HepG2 (cell line): ENCODE results near the gene XXYLT1. TPM values are rescaled to one million over a fixed set of nuclear protein-coding genes. Genes with fewer than 3 reads are reported as not detected.

ENCODE experiments used
- ADNP ChIP-seq: sonication (generic); formaldehyde crosslinking; IDR thresholded peaks from 2 replicates; pipeline ENCODE4 v1.4.0; 2020; ENCODE audit warnings: missing genetic modification reagents
- FOXK1 ChIP-seq: sonication (generic); formaldehyde crosslinking; IDR thresholded peaks from 2 replicates; pipeline ENCODE4 v1.4.0; 2020; ENCODE audit warnings: low read depth, missing genetic modification reagents, borderline replicate concordance
- GTF3A ChIP-seq: sonication (generic); formaldehyde crosslinking; conservative IDR thresholded peaks from 2 replicates; pipeline ENCODE4 v1.4.0; 2020; ENCODE audit warnings: mild to moderate bottlenecking, missing genetic modification reagents
- HNF4A ChIP-seq: sonication (generic); formaldehyde crosslinking; IDR thresholded peaks from 2 replicates; pipeline ENCODE4 v1.4.0; 2020; ENCODE audit warnings: missing genetic modification reagents
- IRF2 ChIP-seq: IDR thresholded peaks from 2 replicates; pipeline ENCODE4 v1.6.1; 2018; ENCODE audit warnings: missing genetic modification reagents, missing compliant biosample characterization
- KAT7 ChIP-seq: IDR thresholded peaks from 2 replicates; pipeline ENCODE4 v1.6.1; 2018; ENCODE audit warnings: borderline replicate concordance, missing compliant biosample characterization
- NFYB ChIP-seq: sonication (generic); formaldehyde crosslinking; IDR thresholded peaks from 2 replicates; pipeline ENCODE4 v1.4.0; 2020; ENCODE audit warnings: missing genetic modification reagents
- ONECUT2 ChIP-seq: sonication (generic); formaldehyde crosslinking; IDR thresholded peaks from 2 replicates; pipeline ENCODE4 v1.4.0; 2020; ENCODE audit warnings: missing genetic modification reagents
- PCBP1 ChIP-seq: fragments of 200-400 bp; formaldehyde crosslinking; IDR thresholded peaks from 2 replicates; pipeline ENCODE4 v1.6.1; 2017; ENCODE audit warnings: mild to moderate bottlenecking, low read depth, low read length, borderline replicate concordance
- RBAK ChIP-seq: sonication (generic); formaldehyde crosslinking; IDR thresholded peaks from 2 replicates; pipeline ENCODE4 v1.5.1; 2020; ENCODE audit warnings: mild to moderate bottlenecking, missing genetic modification reagents
- SMAD1 ChIP-seq: sonication (generic); formaldehyde crosslinking; IDR thresholded peaks from 2 replicates; pipeline ENCODE4 v1.4.0; 2020; ENCODE audit warnings: missing genetic modification reagents, low read depth, mild to moderate bottlenecking, borderline replicate concordance
- SMC3 ChIP-seq: IDR thresholded peaks from 2 replicates; pipeline ENCODE4 v1.6.1; 2011; ENCODE audit warnings: low read length, improper control_type of control experiment
- SRY ChIP-seq: sonication (generic); formaldehyde crosslinking; IDR thresholded peaks from 2 replicates; pipeline ENCODE4 v1.8.0; 2022; ENCODE audit warnings: mild to moderate bottlenecking, missing genetic modification reagents
- TBP ChIP-seq: sonication (generic); formaldehyde crosslinking; IDR thresholded peaks from 2 replicates; pipeline ENCODE4 v1.5.0; 2020; ENCODE audit warnings: missing genetic modification reagents
- TRIM24 ChIP-seq: sonication (generic); formaldehyde crosslinking; IDR thresholded peaks from 2 replicates; pipeline ENCODE4 v1.8.0; 2022; ENCODE audit warnings: mild to moderate bottlenecking, missing genetic modification reagents
- ZBTB38 ChIP-seq: sonication (generic); formaldehyde crosslinking; IDR thresholded peaks from 2 replicates; pipeline ENCODE4 v1.5.1; 2020; ENCODE audit warnings: mild to moderate bottlenecking, missing genetic modification reagents
- ZBTB8A ChIP-seq: sonication (generic); formaldehyde crosslinking; IDR thresholded peaks from 2 replicates; pipeline ENCODE4 v1.4.0; 2020; ENCODE audit warnings: mild to moderate bottlenecking, low read depth, missing genetic modification reagents, borderline replicate concordance
- ZNF292 ChIP-seq: sonication (generic); formaldehyde crosslinking; IDR thresholded peaks from 2 replicates; pipeline ENCODE4 v1.8.1; 2022; ENCODE audit warnings: mild to moderate bottlenecking, low read depth, missing genetic modification reagents, borderline replicate concordance
- ZNF343 ChIP-seq: sonication (generic); formaldehyde crosslinking; IDR thresholded peaks from 2 replicates; pipeline ENCODE4 v1.4.0; 2020; ENCODE audit warnings: mild to moderate bottlenecking, missing genetic modification reagents
- ZNF737 ChIP-seq: sonication (generic); formaldehyde crosslinking; IDR thresholded peaks from 2 replicates; pipeline ENCODE4 v1.5.0; 2020; ENCODE audit warnings: missing genetic modification reagents, mild to moderate bottlenecking, borderline replicate concordance
- ZSCAN25 ChIP-seq: sonication (generic); formaldehyde crosslinking; IDR thresholded peaks from 2 replicates; pipeline ENCODE4 v1.8.0; 2022; ENCODE audit warnings: mild to moderate bottlenecking, missing genetic modification reagents
- polyA plus RNA-seq, 8 experiments: library from polyadenylated mRNA; depleted of rRNA in 3 of 8; stranded (reverse) in 7 of 8; unstranded in 1 of 8; fragments of >200 nt; fragmentation: Illumina TruSeq in 4 of 8; extraction: Trizol in 4 of 8; gene quantifications; 2 replicates each; pipeline versions ENCODE4 v1.2.1 to v1.2.3, GENCODE V29; 2011 to 2016; ENCODE audit warnings: low read depth in 4 of 8, missing spikeins in 1 of 8, mixed read lengths in 1 of 8; ENCODE audit not compliant: insufficient read depth in 1 of 8
- total RNA-seq, 5 experiments: library from RNA; depleted of rRNA; stranded (reverse); fragments of >200 nt; fragmentation: Illumina TruSeq; extraction: Trizol; gene quantifications; 2 replicates each; pipeline ENCODE4 v1.2.3, GENCODE V29; 2016; ENCODE audit warnings: low read depth in 1 of 5
- TF ChIP-seq, protein P1 (sequence below): sonication (generic); formaldehyde crosslinking; IDR thresholded peaks from 2 replicates; pipeline ENCODE4 v1.8.1; 2023; ENCODE audit warnings: missing genetic modification reagents, inconsistent platforms, borderline replicate concordance
- TF ChIP-seq, protein P2 (sequence below): sonication (generic); formaldehyde crosslinking; IDR thresholded peaks from 2 replicates; pipeline ENCODE4 v1.4.0; 2020; ENCODE audit warnings: mild to moderate bottlenecking, missing genetic modification reagents
- TF ChIP-seq, protein P3 (sequence below): sonication (generic); formaldehyde crosslinking; IDR thresholded peaks from 2 replicates; pipeline ENCODE4 v1.4.0; 2020; ENCODE audit warnings: missing genetic modification reagents
- TF ChIP-seq, protein P4 (sequence below): sonication (generic); formaldehyde crosslinking; IDR thresholded peaks from 2 replicates; pipeline ENCODE4 v1.4.0; 2020; ENCODE audit warnings: missing genetic modification reagents, borderline replicate concordance

Gene XXYLT1
- total and polyA plus RNA-seq, 2 of the 13 experiments (the other 11 are each of a cell fraction or from before 2014, with no cell fraction given) = 17.7 to 19.0 TPM

DNA sequence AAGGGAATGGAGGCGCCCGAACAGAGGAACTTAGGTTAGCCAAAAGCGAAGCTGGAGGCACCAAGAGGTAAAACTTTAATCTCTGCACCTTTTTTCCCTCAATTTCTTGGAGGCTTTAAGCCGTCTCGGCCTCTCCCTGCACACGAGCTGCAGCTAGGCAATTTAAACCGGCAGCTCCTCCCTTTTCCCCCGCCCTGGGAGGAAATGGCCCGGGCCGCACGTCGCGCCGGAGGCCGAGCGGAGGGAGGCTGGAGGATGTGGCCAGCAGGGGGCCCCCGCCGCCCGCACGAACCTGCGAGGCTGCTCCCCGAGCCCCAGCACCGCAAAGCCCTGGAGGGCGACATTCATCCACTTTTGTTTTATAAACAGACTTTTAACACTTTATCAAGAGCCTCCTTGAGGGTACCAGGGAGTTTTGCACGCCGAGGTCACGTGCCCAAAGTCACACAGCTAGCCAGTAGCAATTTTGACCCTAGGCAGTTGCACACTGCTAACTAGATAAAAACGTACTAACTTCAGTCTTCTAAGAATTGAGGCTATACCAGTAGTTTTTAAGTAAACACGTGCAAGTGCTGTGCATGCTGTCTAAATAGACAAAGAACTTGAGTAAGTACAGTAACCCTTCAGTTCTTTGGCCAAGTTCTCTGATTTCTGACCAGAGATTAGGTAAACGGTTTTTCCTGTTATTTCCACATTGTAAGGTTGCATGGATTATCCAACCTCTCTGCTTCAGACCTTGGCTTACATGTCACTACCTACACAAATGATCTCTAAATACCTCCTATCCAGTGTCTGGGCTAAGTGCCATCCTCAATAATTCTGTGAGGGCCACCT is 668 bp upstream of the XXYLT1 start (continued):
- TF ChIP-seq ONECUT2 (CRISPR knock-in tag) (no peak), ZBTB38 (CRISPR knock-in tag) (no peak; the same call in 1 of the 2 replicates), IRF2 (CRISPR knock-in tag) (0 out of 2 replicates have a peak, but pooled peaks have one; percentile 21), ZBTB8A (CRISPR knock-in tag) (no peak), ZSCAN25 (CRISPR knock-in tag) (no peak), ADNP (CRISPR knock-in tag) (no peak), TRIM24 (no peak), SRY (CRISPR knock-in tag) (0 out of 2 replicates have a peak, but pooled peaks have one; percentile 39), ZNF737 (CRISPR knock-in tag) (no peak), TBP (no peak), FOXK1 (CRISPR knock-in tag) (no peak), ZNF343 (CRISPR knock-in tag) (no peak), RBAK (no peak), KAT7 (CRISPR knock-in tag) (peak; percentile 71; the same call in 1 of the 2 replicates), NFYB (CRISPR knock-in tag) (no peak), ZNF292 (CRISPR knock-in tag) (no peak), HNF4A (CRISPR knock-in tag) (0 out of 2 replicates have a peak, but pooled peaks have one; percentile 20), GTF3A (CRISPR knock-in tag) (no peak), SMC3 (peak; percentile 55; the same call in 1 of the 2 replicates), SMAD1 (CRISPR knock-in tag) (peak; percentile 45; the same call in 1 of the 2 replicates), PCBP1 (no peak)
- TF ChIP-seq, protein P1, sequence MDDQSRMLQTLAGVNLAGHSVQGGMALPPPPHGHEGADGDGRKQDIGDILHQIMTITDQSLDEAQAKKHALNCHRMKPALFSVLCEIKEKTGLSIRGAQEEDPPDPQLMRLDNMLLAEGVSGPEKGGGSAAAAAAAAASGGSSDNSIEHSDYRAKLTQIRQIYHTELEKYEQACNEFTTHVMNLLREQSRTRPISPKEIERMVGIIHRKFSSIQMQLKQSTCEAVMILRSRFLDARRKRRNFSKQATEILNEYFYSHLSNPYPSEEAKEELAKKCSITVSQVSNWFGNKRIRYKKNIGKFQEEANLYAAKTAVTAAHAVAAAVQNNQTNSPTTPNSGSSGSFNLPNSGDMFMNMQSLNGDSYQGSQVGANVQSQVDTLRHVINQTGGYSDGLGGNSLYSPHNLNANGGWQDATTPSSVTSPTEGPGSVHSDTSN (CRISPR knock-in tag) = no peak; the same call in 1 of the 2 replicates
- TF ChIP-seq, protein P2, sequence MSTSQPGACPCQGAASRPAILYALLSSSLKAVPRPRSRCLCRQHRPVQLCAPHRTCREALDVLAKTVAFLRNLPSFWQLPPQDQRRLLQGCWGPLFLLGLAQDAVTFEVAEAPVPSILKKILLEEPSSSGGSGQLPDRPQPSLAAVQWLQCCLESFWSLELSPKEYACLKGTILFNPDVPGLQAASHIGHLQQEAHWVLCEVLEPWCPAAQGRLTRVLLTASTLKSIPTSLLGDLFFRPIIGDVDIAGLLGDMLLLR (CRISPR knock-in tag) = peak; percentile 85
- TF ChIP-seq, protein P3, sequence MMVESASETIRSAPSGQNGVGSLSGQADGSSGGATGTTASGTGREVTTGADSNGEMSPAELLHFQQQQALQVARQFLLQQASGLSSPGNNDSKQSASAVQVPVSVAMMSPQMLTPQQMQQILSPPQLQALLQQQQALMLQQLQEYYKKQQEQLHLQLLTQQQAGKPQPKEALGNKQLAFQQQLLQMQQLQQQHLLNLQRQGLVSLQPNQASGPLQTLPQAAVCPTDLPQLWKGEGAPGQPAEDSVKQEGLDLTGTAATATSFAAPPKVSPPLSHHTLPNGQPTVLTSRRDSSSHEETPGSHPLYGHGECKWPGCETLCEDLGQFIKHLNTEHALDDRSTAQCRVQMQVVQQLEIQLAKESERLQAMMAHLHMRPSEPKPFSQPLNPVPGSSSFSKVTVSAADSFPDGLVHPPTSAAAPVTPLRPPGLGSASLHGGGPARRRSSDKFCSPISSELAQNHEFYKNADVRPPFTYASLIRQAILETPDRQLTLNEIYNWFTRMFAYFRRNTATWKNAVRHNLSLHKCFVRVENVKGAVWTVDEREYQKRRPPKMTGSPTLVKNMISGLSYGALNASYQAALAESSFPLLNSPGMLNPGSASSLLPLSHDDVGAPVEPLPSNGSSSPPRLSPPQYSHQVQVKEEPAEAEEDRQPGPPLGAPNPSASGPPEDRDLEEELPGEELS (CRISPR knock-in tag) = peak; percentile 53; the same call in 1 of the 2 replicates
- TF ChIP-seq, protein P4, sequence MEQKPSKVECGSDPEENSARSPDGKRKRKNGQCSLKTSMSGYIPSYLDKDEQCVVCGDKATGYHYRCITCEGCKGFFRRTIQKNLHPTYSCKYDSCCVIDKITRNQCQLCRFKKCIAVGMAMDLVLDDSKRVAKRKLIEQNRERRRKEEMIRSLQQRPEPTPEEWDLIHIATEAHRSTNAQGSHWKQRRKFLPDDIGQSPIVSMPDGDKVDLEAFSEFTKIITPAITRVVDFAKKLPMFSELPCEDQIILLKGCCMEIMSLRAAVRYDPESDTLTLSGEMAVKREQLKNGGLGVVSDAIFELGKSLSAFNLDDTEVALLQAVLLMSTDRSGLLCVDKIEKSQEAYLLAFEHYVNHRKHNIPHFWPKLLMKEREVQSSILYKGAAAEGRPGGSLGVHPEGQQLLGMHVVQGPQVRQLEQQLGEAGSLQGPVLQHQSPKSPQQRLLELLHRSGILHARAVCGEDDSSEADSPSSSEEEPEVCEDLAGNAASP (CRISPR knock-in tag) = peak; percentile 62; the same call in 1 of the 2 replicates
